Cardiac fibroblast (primary cell): Measurements from ENCODE around the gene TMED1.
"Not testable (repeated sequence)": the region's sequence is repeated elsewhere in the genome, so short reads cannot be mapped to it uniquely, and the experiment has no call there.

ENCODE experiments used
- DNase-seq, 2 donors: peaks; one replicate each; pipeline versions ENCODE4 v3.0.0 to v3.0.0-alpha.2; 2010; ENCODE audit warnings: low read depth in 2 of 2
- H3K4me3 ChIP-seq, 2 donors: replicated peaks in 1 of 2; 1 replicate in 1 of 2; 2 replicates in 1 of 2; pipeline ENCODE4 v1.5.1; 2011; ENCODE audit warnings: low read depth in 2 of 2, low read length in 2 of 2, mild to moderate bottlenecking in 2 of 2, moderate library complexity in 1 of 2
- TF ChIP-seq, protein P1 (sequence below): IDR thresholded peaks from one replicate; pipeline ENCODE4 v1.5.1; 2011; ENCODE audit warnings: low read depth, mild to moderate bottlenecking, low read length, inconsistent platforms

Gene TMED1, protein sequence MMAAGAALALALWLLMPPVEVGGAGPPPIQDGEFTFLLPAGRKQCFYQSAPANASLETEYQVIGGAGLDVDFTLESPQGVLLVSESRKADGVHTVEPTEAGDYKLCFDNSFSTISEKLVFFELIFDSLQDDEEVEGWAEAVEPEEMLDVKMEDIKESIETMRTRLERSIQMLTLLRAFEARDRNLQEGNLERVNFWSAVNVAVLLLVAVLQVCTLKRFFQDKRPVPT

DNA sequence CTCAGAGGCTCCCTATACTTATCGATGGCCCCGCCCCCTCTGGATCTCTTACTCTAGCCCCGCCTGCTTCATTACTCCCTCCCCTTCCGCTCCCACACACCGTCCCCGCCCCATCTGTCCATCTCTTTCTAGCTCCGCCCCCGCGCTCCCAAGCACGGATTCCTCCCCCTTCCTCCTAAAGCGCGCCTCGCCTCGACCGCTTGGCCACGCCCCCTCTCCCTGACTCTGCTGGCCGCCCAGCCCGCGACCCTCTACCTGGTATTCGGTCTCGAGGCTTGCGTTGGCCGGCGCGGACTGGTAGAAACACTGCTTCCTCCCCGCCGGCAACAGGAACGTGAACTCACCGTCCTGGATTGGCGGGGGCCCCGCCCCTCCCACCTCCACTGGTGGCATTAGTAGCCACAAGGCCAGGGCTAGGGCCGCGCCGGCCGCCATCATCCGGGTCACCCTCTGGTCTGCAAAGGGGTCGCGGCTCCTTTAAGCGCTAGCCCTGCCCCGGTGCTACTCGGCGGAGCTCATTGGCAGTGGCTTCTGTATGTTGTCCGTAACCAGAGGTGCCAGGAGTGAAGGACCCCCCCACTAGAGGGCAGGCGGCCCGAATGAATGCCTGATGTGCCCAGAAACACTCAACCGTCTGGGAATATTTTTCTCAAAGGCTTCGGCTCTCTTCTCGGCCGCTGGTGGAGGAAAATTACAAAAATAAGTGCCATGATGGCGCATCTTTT lies at the start of gene TMED1:
Gene TMED1 (minus strand): TSS at position 459 of the 725 bp plus-strand sequence. CDS start 21 bp downstream, at position 438.
- peak; percentile 100 for DNase-seq
- peak within 1 kb of the TSS; percentile 70 to 77 for H3K4me3 ChIP-seq
- TF ChIP-seq, protein P1, sequence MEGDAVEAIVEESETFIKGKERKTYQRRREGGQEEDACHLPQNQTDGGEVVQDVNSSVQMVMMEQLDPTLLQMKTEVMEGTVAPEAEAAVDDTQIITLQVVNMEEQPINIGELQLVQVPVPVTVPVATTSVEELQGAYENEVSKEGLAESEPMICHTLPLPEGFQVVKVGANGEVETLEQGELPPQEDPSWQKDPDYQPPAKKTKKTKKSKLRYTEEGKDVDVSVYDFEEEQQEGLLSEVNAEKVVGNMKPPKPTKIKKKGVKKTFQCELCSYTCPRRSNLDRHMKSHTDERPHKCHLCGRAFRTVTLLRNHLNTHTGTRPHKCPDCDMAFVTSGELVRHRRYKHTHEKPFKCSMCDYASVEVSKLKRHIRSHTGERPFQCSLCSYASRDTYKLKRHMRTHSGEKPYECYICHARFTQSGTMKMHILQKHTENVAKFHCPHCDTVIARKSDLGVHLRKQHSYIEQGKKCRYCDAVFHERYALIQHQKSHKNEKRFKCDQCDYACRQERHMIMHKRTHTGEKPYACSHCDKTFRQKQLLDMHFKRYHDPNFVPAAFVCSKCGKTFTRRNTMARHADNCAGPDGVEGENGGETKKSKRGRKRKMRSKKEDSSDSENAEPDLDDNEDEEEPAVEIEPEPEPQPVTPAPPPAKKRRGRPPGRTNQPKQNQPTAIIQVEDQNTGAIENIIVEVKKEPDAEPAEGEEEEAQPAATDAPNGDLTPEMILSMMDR, result peak; percentile 13

DNA sequence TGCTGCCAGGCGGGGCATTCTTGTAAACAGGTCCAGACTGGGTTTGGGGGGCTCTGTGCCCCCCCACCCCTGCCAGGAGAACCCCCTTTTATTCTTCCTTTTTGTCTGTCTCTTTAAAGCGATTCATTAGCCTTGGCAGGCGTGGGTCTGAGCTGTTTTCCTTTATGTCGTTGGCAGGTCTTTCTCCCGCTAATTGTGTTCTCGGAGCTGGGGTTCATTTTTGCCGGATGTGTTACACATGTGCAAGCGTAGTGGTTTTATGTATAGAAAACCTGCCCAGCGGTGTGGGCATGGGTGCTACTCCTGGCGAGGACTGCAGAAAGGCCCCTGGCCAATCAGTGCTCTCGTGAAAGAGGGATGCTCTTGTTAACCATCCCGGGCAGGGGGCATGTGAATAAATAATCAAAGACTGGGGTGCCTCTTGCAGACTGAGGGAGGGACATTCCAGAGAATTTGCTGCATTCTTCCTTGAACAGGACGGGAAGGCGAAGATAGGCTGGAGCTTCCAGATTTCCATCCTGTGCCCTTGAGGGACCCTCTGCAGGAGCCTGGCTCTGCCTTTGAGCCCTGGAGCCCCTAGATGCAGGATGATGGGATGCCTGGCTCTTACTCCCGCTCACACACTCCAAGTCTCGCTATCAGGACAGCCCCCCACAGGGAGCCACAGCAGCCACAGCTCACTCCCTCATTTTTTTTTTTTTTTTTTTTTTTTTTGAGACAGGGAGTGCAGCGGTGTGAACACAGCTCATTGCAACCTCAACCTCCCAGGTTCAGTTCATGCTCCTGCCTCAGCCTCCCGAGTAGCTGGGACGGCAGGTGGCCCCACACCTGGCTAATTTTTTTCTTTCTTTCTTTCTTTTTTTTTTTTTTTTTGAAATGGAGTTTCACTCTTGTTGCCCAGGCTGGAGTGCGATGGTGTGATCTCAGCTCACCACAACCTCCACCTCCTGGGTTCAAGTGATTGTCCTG lies 49.5 kb upstream of the TMED1 start:
- no peak for DNase-seq
- TF ChIP-seq, protein P1, result no peak
- no peak overlapping the region for H3K4me3 ChIP-seq

DNA sequence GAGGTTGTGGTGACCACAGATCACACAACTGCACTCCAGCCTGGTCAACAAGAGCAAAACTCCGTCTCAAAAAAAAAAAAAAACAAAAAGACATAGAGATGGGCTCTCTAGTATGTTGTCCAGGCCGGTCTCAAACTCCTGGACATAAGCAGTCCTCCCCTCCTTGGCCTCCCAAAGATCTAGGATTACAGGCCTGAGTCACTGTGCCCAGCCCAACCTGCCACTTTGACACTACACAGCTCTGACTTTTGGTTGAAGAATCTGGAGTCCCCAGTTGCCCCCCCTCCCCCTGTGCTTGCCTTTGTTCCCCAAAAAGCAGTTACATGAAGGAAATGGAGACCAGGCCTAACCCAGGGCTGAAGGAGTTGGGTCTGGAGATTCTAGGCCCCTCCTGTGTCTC lies 48.3 kb upstream of the TMED1 start:
- H3K4me3 ChIP-seq, result no peak overlapping the region
- DNase-seq, result peak; percentile 67 to 68
- TF ChIP-seq, protein P1, result no peak

DNA sequence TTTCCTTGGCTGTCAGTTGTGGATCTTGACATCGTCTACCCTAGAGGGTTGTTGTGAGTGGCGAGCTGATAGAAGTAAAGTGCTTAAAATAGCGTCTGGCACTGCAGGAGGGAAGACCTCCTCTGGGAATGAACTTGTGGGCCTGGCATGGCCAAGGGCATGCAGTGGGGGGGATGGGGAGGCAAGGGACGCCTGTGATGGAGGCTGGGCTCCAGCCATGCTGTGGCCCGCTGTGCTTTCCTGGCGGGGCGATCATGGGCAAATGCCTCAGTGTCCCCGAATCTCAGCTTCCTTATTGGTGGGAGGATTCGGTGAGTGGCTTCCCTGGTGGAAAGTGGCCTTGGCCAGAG lies 46.1 kb upstream of the TMED1 start:
- H3K4me3 ChIP-seq, result no peak overlapping the region
- TF ChIP-seq, protein P1, result no peak
- DNase-seq, result no peak

DNA sequence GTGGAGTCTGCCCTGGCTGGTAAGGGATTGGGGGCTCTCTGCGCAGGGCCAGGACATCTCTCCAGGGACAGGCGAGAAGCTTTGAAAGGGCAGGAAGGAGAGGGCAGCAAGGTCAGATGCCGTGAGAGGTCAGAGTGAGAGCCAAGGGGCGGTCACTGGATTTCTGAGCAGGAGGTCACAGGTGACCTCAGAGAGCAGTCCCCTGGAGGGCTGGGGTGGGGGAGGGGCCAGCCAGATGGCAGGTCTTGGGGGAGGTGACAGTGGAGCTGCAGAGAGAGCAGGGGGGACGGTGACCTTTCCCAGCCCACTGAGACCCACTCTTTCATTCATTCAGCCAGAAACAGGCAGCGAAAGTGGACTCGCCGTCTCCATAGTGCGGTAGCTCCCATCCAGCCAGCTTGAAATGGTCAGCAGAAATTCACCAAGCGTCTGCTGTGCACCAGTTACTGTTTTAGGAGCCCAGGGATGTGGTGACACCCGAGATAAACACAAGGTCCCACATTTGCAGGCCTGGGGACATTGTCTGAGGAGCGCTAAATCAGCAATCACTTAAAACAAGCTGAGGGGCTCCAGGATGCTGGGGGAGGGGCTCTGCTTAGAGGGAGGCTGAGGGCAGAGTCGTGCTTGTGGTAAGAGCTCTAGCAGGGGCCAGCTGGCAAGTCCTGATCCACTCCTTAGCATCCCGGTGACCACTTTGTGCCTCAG lies 45.5 kb upstream of the TMED1 start:
- no peak overlapping the region for H3K4me3 ChIP-seq
- TF ChIP-seq, protein P1, result no peak
- DNase-seq, result no peak

DNA sequence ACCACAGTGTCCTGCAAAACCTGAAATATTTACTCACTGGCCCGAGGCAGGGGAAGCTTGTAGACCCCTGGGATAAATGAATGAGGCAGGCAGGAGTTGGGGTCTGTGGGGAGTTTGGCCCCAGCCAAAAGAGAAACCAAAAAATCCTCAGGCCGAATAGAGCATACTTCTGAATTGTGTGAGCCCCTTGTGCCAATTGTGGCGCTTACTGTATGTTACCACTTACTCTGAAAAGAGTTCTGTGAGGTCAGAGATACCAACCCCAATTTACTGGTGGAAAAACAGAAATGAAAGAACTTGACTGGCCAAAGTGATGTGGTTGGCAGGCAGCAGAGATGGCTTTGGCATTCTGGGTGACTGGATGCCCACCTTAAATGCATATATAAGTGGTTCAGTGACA lies 42.2 kb upstream of the TMED1 start:
- TF ChIP-seq, protein P1, result no peak
- DNase-seq, result no peak
- no peak overlapping the region for H3K4me3 ChIP-seq

DNA sequence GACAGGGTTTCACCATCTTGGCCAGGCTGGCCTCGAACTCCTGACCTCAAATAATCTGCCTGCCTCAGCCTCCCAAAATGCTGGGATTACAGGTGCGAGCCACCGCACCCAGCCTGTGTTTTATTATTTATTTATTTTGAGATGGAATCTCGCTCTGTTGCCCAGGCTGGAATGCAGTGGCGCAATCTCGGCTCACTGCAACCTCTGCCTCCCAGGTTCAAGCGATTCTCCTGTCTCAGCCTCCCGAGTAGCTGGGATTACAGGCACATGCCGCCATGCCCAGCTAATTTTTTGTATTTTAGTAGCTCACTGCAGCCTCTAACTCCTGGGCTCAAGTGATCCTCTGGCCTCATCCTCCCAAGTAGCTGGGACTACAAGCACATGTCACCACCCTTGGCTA lies 41.6 kb upstream of the TMED1 start:
- DNase-seq, H3K4me3 ChIP-seq: not testable (repeated sequence)
